Measurements from ENCODE around the gene LDLRAD4. TPM values are rescaled to one million over a fixed set of nuclear protein-coding genes. Genes with fewer than 3 reads are reported as not detected.
A peak's percentile ranks its signal among the peaks of the same experiment; 100 is the strongest.

The LDLRAD4 gene
- total and polyA plus RNA-seq, 2 donors = 46.9 to 80.0 TPM

DNA sequence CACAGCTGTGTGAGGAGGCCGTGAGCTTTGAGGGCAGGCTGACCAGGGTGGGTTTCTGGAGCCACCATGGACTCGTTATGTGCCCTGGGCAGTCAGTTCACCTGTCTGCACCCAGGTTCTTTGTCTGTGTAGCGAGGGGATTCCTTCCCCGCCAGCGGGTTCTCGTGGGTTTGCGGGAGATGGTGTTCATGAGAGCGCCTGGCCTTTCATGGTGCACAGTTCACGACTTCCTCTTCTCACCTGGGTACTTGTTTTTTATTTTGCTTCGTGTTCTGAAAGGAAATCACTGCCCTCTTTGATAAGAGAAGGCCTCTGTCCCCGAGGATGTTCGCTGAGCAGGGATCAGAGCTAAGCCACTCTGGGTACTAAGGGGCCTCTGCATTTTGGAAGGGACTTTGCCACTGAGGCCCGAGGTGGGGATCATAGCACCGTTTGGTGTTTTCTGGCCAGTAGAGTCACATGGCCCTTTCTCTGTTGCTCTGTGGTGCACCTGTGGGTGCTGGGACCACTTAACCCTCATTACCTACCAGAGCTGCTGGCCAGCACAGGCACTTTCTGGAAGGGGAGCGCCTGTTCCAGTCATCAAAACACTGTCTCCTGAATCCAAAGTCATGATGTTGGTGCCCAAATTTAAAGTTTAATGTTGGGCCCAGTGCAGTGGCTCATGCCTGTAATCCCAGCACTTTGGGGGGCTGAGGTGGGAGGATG is 78.5 kb downstream of the LDLRAD4 start:
- Histone ChIP-seq H3K4me1 (ENCODE audit: control insufficient read depth in 2 of 2, insufficient read depth in 2 of 2, low read length in 2 of 2) (peaks cover 38 to 55% of the 10 kb centered on the region in 2 donors), H3K9me3 (ENCODE audit: control insufficient read depth in 2 of 2, insufficient read depth in 1 of 2, low read length in 1 of 2) (peaks cover 0 to 3% of the 10 kb centered on the region in 2 donors), H3K27me3 (ENCODE audit: control insufficient read depth in 2 of 2, insufficient read depth in 1 of 2, low read length in 1 of 2) (no peaks in the 10 kb centered on the region), H3K4me3 (ENCODE audit: low read length in 2 of 2) (no peak overlapping the region), H3K27ac (ENCODE audit: low read depth in 1 of 2, low read length in 1 of 2) (no peak overlapping the region), H3K36me3 (ENCODE audit: control insufficient read depth in 2 of 2, insufficient read depth in 2 of 2, low read length in 1 of 2) (peaks cover 35 to 50% of the 10 kb centered on the region in 2 donors)
- WGBS = 74% methylated on average over 15 of the region's 15 CpGs
- peak in 1 of 9 donors; percentile 51 for DNase-seq (ENCODE audit: low read depth in 6 of 9, low spot score in 9 of 9)

DNA sequence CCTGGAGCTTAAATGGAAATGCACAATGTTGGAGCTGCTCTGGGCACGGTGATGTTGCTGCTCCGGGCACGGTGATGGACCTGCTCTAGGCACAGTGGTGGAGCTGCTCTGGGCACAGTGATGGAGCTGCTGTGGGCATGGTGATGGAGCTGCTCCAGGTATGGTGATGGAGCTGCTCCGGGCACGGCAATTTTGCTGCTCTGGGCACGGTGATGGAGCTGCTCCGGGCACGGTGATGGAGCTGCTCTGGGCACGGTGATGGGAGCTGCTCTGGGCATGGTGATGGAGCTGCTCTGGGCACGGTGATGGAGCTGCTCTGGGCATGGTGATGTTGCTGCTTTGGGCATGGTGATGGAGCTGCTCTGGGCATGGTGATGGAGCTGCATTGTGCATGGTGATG is 79.7 kb downstream of the LDLRAD4 start:
- no peak for DNase-seq (ENCODE audit: low read depth in 6 of 9, low spot score in 9 of 9)
- Histone ChIP-seq H3K36me3 (ENCODE audit: control insufficient read depth in 2 of 2, insufficient read depth in 2 of 2, low read length in 1 of 2) (peaks cover 27 to 38% of the 10 kb centered on the region in 2 donors), H3K4me3 (ENCODE audit: low read length in 2 of 2) (no peak overlapping the region), H3K4me1 (ENCODE audit: control insufficient read depth in 2 of 2, insufficient read depth in 2 of 2, low read length in 2 of 2) (peaks cover 49 to 64% of the 10 kb centered on the region in 2 donors), H3K9me3 (ENCODE audit: control insufficient read depth in 2 of 2, insufficient read depth in 1 of 2, low read length in 1 of 2) (peaks cover 0 to 3% of the 10 kb centered on the region in 2 donors), H3K27me3 (ENCODE audit: control insufficient read depth in 2 of 2, insufficient read depth in 1 of 2, low read length in 1 of 2) (no peaks in the 10 kb centered on the region), H3K27ac (ENCODE audit: low read depth in 1 of 2, low read length in 1 of 2) (no peak overlapping the region)
- 99% methylated on average over 10 of the region's 10 CpGs for WGBS

DNA sequence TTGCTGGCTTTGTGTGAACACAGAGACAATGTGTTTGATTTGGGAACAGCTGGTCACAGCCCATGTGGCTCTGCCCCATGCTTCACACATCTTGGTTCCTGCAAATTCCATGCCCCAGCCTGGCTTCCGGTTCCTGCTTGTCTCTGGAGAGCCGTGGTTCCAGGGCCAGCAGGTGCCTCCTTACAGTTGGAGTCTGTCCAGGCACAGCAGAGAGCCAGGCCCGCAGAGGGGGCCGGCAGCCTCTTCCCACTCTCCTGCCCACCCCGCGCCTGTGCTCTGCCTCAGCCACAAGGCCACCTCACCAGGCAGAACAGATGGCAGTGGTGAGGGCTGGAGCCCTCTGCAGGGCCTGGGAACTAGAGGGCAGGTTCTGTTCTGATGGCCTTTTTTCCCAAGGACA is 81.5 kb downstream of the LDLRAD4 start:
- no peak overlapping the region for H3K4me3 ChIP-seq (ENCODE audit: low read length in 2 of 2)
- 34% methylated on average over 6 of the region's 6 CpGs for WGBS
- peaks cover 56 to 72% of the 10 kb centered on the region in 2 donors for H3K4me1 ChIP-seq (ENCODE audit: control insufficient read depth in 2 of 2, insufficient read depth in 2 of 2, low read length in 2 of 2)
- H3K27me3 ChIP-seq (ENCODE audit: control insufficient read depth in 2 of 2, insufficient read depth in 1 of 2, low read length in 1 of 2) = no peaks in the 10 kb centered on the region
- DNase-seq (ENCODE audit: low read depth in 6 of 9, low spot score in 9 of 9) = no peak
- peak overlapping the region in 1 of 2 donors; percentile 1 for H3K27ac ChIP-seq (ENCODE audit: low read depth in 1 of 2, low read length in 1 of 2)
- peaks cover 21 to 41% of the 10 kb centered on the region in 2 donors for H3K36me3 ChIP-seq (ENCODE audit: control insufficient read depth in 2 of 2, insufficient read depth in 2 of 2, low read length in 1 of 2)
- H3K9me3 ChIP-seq (ENCODE audit: control insufficient read depth in 2 of 2, insufficient read depth in 1 of 2, low read length in 1 of 2) = peaks cover 2 to 3% of the 10 kb centered on the region in 2 donors

DNA sequence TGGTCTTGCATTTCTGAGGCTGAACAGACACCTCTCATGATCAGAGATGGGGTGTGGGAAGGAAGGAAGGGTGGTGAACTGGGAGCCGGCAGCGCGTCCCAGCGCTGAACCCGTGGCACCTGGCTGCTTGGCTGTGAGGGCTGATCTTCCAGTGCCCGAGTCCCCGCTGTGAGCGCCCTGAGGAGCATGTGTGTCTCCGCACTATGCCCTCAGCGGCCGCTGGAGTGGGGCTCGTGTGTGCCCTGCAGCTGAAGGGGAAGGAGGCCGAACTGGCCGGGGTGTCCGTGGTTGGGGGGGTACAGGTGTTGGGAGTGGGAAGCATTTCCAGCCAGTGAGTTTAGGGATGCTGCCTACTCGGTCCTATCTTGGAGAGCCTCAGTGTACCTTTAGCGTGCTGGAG is 82.2 kb downstream of the LDLRAD4 start:
- H3K4me1 ChIP-seq (ENCODE audit: control insufficient read depth in 2 of 2, insufficient read depth in 2 of 2, low read length in 2 of 2) = peaks cover 54 to 71% of the 10 kb centered on the region in 2 donors
- WGBS = 66% methylated on average over 17 of the region's 17 CpGs
- no peak for DNase-seq (ENCODE audit: low read depth in 6 of 9, low spot score in 9 of 9)

DNA sequence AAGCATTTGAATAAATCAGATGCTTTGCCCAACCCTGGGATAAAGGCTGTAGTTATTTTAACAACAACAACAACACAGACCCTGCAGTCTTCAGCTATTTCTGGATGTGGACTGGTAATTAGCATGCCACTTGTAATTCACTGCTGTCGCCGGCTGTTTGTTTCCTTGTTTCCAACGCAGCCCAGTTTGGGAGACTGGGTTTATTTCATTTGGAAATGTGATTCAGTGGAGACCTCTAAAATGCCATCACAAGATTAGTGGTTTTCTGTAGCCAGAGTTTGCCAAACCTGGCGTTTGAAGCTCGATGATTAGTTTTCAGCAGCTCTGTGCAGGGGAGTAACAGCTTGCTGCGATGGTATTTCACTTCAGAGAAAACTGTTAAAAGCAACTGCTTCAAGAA is 83.5 kb downstream of the LDLRAD4 start:
- H3K27ac ChIP-seq (ENCODE audit: low read depth in 1 of 2, low read length in 1 of 2) = no peak overlapping the region
- WGBS = 53% methylated on average over 6 of the region's 6 CpGs
- H3K4me1 ChIP-seq (ENCODE audit: control insufficient read depth in 2 of 2, insufficient read depth in 2 of 2, low read length in 2 of 2) = peaks cover 54 to 65% of the 10 kb centered on the region in 2 donors
- H3K27me3 ChIP-seq (ENCODE audit: control insufficient read depth in 2 of 2, insufficient read depth in 1 of 2, low read length in 1 of 2) = no peaks in the 10 kb centered on the region
- no peak for DNase-seq (ENCODE audit: low read depth in 6 of 9, low spot score in 9 of 9)
- peaks cover 2 to 6% of the 10 kb centered on the region in 2 donors for H3K9me3 ChIP-seq (ENCODE audit: control insufficient read depth in 2 of 2, insufficient read depth in 1 of 2, low read length in 1 of 2)
- H3K36me3 ChIP-seq (ENCODE audit: control insufficient read depth in 2 of 2, insufficient read depth in 2 of 2, low read length in 1 of 2) = peaks cover 27 to 35% of the 10 kb centered on the region in 2 donors
- H3K4me3 ChIP-seq (ENCODE audit: low read length in 2 of 2) = no peak overlapping the region

More for the DNA sequence above, 82.2 kb downstream of the LDLRAD4 start:
- no peaks in the 10 kb centered on the region for H3K27me3 ChIP-seq (ENCODE audit: control insufficient read depth in 2 of 2, insufficient read depth in 1 of 2, low read length in 1 of 2)
- H3K9me3 ChIP-seq (ENCODE audit: control insufficient read depth in 2 of 2, insufficient read depth in 1 of 2, low read length in 1 of 2) = peaks cover 2 to 3% of the 10 kb centered on the region in 2 donors
- peaks cover 27 to 39% of the 10 kb centered on the region in 2 donors for H3K36me3 ChIP-seq (ENCODE audit: control insufficient read depth in 2 of 2, insufficient read depth in 2 of 2, low read length in 1 of 2)
- no peak overlapping the region for H3K27ac ChIP-seq (ENCODE audit: low read depth in 1 of 2, low read length in 1 of 2)
- no peak overlapping the region for H3K4me3 ChIP-seq (ENCODE audit: low read length in 2 of 2)

DNA sequence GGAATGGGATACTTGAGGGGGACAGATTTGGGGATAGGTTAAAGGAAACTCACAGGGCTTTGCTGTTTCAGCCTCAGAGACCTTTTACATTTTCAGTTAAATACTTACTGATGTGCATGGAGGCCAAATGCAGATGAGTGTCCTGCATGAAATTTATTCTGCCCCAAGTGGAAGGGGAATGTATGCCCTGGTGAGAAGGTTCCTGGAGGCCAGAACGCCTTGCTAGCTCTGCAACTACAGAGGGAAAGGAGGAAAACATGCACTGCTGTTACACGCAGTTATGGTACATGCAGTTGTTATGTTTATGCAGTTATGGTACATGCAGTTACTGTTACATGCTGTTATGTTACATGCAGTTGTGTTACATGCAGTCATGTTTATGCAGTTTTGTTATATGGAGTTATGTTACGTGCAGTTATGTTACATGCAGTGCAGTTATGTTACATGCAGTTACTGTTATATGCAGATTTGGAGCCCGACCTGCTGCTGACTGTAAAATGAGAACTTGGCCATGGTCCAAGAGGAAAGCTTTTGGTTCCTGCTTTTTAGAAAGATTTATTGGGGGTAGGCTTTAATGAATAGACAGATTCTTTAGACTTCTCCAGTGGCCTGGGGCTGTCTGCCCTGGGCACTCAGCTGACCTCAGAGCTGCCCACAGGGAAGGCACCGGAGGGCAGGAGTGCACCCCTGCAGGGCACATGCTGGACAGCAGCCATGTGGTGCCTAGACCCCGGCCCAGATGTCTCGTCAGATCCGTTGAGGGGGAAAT is 84.1 kb downstream of the LDLRAD4 start:
- Histone ChIP-seq H3K4me3 (ENCODE audit: low read length in 2 of 2) (no peak overlapping the region), H3K9me3 (ENCODE audit: control insufficient read depth in 2 of 2, insufficient read depth in 1 of 2, low read length in 1 of 2) (peaks cover 2 to 6% of the 10 kb centered on the region in 2 donors), H3K4me1 (ENCODE audit: control insufficient read depth in 2 of 2, insufficient read depth in 2 of 2, low read length in 2 of 2) (peaks cover 54 to 62% of the 10 kb centered on the region in 2 donors), H3K27ac (ENCODE audit: low read depth in 1 of 2, low read length in 1 of 2) (no peak overlapping the region), H3K27me3 (ENCODE audit: control insufficient read depth in 2 of 2, insufficient read depth in 1 of 2, low read length in 1 of 2) (no peaks in the 10 kb centered on the region), H3K36me3 (ENCODE audit: control insufficient read depth in 2 of 2, insufficient read depth in 2 of 2, low read length in 1 of 2) (peaks cover 21 to 32% of the 10 kb centered on the region in 2 donors)
- DNase-seq (ENCODE audit: low read depth in 6 of 9, low spot score in 9 of 9) = no peak
- WGBS = 49% methylated on average over 8 of the region's 8 CpGs

DNA sequence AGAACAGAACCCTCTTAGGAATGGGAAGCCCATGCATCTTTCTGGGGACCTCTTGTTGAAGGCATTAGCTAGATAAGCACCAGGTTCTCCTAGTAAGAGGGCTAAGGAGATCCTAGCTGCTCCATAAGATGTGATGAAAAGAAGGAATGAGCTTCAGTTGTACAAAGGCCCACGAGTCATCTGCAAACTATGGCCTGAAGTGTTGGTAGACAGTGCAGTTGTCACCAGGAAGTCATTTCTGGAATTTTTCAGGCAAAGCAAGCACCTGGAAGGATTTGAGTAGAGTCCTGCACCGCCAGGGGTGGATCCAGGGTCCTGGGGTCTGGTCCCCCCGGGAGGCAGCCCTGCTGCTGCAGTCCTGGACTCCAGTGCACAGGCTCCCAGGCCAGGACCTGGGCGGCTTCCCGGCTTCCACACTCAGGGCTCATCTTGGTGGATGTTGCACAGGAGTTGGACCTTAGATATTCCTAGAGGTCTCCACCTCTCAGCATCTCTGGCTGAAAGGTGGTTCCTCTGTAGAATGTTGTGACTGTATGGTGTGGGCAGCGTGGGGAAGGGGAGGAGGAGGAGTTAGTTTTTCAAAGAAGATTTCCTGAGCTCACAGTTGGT is 85.3 kb downstream of the LDLRAD4 start:
- DNase-seq (ENCODE audit: low read depth in 6 of 9, low spot score in 9 of 9) = no peak
- Histone ChIP-seq H3K4me1 (ENCODE audit: control insufficient read depth in 2 of 2, insufficient read depth in 2 of 2, low read length in 2 of 2) (peaks cover 53 to 71% of the 10 kb centered on the region in 2 donors), H3K27me3 (ENCODE audit: control insufficient read depth in 2 of 2, insufficient read depth in 1 of 2, low read length in 1 of 2) (no peaks in the 10 kb centered on the region), H3K27ac (ENCODE audit: low read depth in 1 of 2, low read length in 1 of 2) (no peak overlapping the region), H3K9me3 (ENCODE audit: control insufficient read depth in 2 of 2, insufficient read depth in 1 of 2, low read length in 1 of 2) (peaks cover 2 to 3% of the 10 kb centered on the region in 2 donors), H3K36me3 (ENCODE audit: control insufficient read depth in 2 of 2, insufficient read depth in 2 of 2, low read length in 1 of 2) (peaks cover 21% of the 10 kb centered on the region in 2 donors), H3K4me3 (ENCODE audit: low read length in 2 of 2) (no peak overlapping the region)
- WGBS = 89% methylated on average over 6 of the region's 6 CpGs

DNA sequence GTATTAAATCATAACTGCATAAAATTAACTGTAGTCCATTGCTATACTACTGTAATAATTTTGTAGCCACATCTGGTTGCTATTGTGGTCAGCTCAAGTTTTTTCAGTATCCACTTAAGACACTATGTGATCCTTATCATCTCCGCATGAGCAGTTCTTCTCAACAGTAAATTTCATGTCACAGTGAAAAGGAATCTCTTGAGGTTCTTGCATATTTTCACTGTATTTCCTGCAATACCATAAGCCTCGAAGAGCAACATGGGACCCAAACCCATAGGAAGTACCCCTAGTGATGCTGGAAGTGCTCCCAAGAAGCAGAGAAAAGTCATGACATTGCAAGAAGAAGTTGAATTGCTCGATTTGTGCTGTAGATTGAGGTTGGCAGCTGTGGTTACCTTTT is 86.7 kb downstream of the LDLRAD4 start:
- H3K36me3 ChIP-seq (ENCODE audit: control insufficient read depth in 2 of 2, insufficient read depth in 2 of 2, low read length in 1 of 2) = peaks cover 14 to 17% of the 10 kb centered on the region in 2 donors
- DNase-seq (ENCODE audit: low read depth in 6 of 9, low spot score in 9 of 9) = no peak
- H3K27ac ChIP-seq (ENCODE audit: low read depth in 1 of 2, low read length in 1 of 2) = no peak overlapping the region
- peaks cover 2 to 3% of the 10 kb centered on the region in 2 donors for H3K9me3 ChIP-seq (ENCODE audit: control insufficient read depth in 2 of 2, insufficient read depth in 1 of 2, low read length in 1 of 2)
- H3K27me3 ChIP-seq (ENCODE audit: control insufficient read depth in 2 of 2, insufficient read depth in 1 of 2, low read length in 1 of 2) = no peaks in the 10 kb centered on the region
- peaks cover 44 to 71% of the 10 kb centered on the region in 2 donors for H3K4me1 ChIP-seq (ENCODE audit: control insufficient read depth in 2 of 2, insufficient read depth in 2 of 2, low read length in 2 of 2)
- WGBS = 47% methylated on average over 3 of the region's 3 CpGs
- no peak overlapping the region for H3K4me3 ChIP-seq (ENCODE audit: low read length in 2 of 2)

DNA sequence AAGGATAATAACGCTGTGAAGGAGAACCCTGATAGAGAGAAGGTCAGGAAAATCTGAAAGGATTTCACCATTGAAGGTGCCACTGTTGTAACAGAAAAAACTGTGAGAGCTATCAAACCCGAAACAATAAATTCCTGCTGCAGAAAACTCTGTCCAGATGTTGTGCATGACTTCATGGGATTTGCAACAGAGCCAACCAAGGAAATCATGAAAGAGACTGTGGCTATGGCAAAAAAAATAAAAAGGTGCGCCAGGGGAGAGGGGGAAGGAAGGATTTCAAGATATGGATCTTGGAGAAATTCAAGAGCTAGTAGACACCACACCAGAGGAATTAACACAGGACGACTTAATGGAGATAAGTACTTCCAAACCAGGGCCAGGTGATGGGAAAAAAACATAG is 88.0 kb downstream of the LDLRAD4 start:
- H3K4me1 ChIP-seq (ENCODE audit: control insufficient read depth in 2 of 2, insufficient read depth in 2 of 2, low read length in 2 of 2) = peaks cover 42 to 68% of the 10 kb centered on the region in 2 donors
- 95% methylated on average over 4 of the region's 4 CpGs for WGBS

More for the DNA sequence above, 88.0 kb downstream of the LDLRAD4 start:
- H3K27me3 ChIP-seq (ENCODE audit: control insufficient read depth in 2 of 2, insufficient read depth in 1 of 2, low read length in 1 of 2) = no peaks in the 10 kb centered on the region
- DNase-seq (ENCODE audit: low read depth in 6 of 9, low spot score in 9 of 9) = no peak
- no peak overlapping the region for H3K4me3 ChIP-seq (ENCODE audit: low read length in 2 of 2)
- peaks cover 2 to 8% of the 10 kb centered on the region in 2 donors for H3K9me3 ChIP-seq (ENCODE audit: control insufficient read depth in 2 of 2, insufficient read depth in 1 of 2, low read length in 1 of 2)
- H3K36me3 ChIP-seq (ENCODE audit: control insufficient read depth in 2 of 2, insufficient read depth in 2 of 2, low read length in 1 of 2) = peaks cover 19 to 21% of the 10 kb centered on the region in 2 donors
- no peak overlapping the region for H3K27ac ChIP-seq (ENCODE audit: low read depth in 1 of 2, low read length in 1 of 2)
